Measurements from ENCODE around the gene TMED5.
"Not testable (repeated sequence)": the region's sequence is repeated elsewhere in the genome, so short reads cannot be mapped to it uniquely, and the experiment has no call there.

Gene TMED5

GRCh38 chr1:93179886-93180722 lies at the start of gene TMED5:
Gene TMED5 (minus strand): TSS chr1:93180413. CDS start chr1:93180242, 171 bp downstream.
- DNase-seq = peak; percentile 95

- DNase-seq = no peak
Measured at GRCh38 chr1:93223023-93223675, 42.9 kb upstream of the TMED5 start.

DNA sequence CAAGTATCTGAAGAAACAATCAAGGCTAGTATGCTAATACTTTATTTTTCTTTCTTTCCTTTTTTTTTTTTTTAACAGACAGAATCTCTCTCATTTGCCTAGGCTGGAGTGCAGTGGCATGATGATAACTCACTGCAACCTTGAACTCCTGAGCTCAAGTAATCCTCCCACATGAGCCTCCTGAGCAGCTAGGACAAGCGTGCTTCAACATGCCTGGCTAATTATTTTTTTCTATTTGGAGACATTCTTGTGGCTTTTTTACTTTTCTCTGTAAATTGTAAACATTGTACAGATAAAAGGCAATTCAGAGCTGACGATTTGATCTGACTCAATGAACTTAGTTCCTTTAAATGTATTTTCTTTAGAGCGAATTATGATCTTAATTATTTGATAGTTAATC lies 41.7 kb upstream of the TMED5 start:
- no peak for DNase-seq

DNA sequence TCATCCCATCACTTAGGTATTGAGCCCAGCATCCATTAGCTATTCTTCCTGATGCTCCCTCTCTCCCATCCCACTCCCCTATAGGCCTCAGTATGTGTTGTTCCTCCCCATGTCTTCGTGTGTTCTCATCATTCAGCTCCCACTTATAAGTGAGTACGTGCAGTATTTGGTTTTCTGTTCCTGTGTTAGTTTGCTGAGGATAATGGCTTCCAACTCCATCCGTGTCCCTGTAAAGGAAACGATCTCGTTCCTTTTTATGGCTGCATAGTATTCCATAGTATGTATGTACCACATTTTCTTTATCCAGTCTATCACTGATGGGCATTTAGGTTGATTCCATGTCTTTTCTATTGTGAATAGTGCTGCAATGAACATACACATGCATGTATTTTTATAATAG lies 40.5 kb upstream of the TMED5 start:
- DNase-seq = not testable (repeated sequence)

- no peak for DNase-seq
Measured at GRCh38 chr1:93219443-93219842, 39.2 kb upstream of the TMED5 start.

DNA sequence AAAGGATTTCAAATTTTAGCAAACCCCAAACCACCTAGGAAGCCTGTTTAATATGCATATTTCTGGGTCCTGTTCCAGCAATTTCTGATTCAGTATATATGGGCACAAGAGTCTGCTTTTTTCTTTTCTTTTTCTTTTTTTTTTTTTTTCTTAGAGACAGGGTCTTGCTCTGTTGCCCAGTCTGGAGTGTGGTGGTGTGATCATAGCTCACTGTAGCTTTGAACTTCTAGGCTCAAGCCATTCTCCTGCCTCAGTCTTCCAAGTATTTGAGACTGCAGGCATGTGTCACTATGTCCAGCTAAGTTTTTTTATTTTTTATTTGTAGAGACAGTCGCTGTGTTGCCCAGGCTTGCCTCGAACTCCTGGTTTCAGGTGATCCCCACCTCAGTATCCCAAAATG lies 35.1 kb upstream of the TMED5 start:
- DNase-seq = no peak

DNA sequence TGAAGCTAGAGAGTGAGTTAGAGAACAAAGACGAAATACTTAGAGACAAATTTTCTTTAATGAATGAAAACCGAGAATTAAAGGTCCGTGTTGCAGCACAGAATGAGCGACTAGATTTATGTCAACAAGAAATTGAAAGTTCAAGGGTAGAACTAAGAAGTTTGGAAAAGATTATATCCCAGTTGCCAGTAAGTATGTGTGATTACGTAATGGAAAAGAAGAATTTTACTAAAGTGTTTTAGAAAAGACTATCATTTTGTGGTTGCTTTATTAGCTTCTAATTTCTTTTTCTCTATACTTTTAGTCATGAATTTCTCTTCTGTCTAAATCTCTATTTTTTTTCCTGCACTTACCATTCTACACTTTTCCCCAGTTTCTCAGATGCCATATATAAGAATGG lies 27.0 kb upstream of the TMED5 start:
- no peak for DNase-seq

- no peak for DNase-seq
Measured at GRCh38 chr1:93206567-93206954, 26.3 kb upstream of the TMED5 start.

- DNase-seq = no peak
Measured at GRCh38 chr1:93205892-93206566, 25.8 kb upstream of the TMED5 start.

GRCh38 chr1:93200714-93201113 lies 20.5 kb upstream of the TMED5 start:
- DNase-seq = no peak

DNA sequence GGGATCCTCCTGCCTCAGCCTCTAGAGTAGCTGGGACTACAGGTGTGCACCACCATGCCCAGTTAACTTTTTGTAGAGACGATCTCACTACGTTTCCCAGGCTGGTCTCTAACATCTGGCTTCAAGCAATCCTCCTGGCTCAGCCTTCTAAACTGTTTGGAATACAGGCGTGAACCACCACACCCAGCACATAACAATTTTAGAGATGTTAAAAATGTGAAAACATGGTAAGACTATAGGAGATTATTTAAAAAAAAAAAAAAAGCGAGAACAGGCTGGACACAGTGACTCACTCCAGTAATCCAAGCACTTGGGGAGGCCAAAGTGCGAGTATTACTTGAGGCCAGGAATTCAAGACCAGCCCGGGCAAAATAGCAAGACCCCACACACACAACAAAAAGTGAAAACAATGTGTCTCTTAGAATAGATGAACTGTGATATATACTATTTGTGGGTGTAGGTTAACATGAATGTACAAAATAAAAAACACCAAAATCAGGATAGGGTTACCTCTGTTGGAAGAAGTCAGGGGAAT lies 19.9 kb upstream of the TMED5 start:
- DNase-seq = no peak

DNA sequence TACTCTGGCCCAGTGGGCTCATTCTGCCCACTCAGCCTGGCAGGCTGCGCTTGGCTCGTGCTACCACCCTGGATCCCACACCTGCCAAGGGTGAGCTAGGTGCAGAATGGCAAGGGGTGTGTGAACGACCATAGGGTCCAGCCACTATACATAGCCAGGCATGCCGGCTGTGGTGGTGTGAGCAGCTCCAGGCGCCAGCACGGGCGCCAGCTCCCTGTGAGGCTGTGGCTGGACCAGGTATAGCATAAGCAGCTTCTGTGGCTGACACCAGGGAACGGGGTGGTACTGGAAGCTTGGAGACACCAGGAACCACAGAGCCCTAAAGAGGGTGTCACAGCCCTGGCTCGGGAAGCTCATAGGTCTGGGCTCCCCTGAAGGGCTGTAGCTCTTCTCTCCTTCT lies 18.9 kb upstream of the TMED5 start:
- no peak for DNase-seq

GRCh38 chr1:93196591-93196990 lies 16.4 kb upstream of the TMED5 start:
- DNase-seq = no peak

DNA sequence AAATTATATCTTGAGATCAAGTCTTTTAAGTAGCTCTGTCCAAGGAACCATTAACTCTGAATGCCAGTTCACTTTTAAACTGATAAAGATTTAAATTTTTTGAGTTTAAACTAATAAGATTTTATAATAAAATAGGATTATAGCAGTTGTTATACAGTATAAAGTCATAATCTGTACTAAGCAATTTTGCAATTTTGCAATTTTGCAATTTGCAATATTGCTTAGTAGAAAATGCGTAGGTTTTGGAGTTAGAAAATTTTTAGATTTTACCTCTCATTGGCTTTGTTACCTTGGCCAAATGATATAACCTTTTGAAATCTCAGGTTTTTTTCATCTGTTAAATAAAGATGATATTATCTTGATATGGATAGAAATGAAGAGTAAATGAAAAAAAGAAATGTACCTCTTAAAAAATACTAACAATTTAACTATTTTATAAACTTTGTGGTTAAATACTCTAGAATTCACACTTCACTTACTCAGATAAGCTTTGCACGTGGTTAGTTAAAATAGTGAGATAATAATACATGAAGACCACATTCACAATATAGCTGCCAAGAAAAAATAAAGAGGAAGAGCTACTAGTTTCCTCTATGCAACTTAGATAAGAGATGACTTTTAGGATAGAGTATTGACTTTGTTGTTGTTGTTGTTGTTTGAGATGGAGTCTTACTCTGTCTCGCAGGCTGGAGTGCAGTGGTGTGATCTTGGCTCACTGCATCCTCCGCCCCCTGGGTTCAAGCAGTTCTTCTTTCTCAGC lies 14.2 kb upstream of the TMED5 start:
- DNase-seq = no peak

- no peak for DNase-seq
Measured at GRCh38 chr1:93190432-93190831, 10.2 kb upstream of the TMED5 start.

DNA sequence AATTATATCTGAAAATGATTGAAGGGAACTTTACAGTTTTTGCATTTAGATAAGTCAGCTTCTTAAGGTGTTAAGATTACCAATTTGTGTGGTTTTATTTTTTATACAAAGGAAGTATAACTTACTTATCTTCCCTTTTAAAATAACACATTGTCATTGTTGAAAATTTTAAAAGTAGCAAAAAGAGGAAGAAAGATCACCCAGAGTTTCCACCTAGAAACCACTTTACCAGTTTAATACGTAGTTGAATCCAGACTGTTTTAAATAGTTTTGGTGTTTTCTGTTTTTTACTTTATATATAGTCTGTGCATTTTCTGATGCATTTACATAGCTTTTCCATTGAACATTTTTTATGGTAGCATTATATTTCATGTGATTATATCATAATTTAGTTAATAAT lies 6.5 kb upstream of the TMED5 start:
- no peak for DNase-seq

- peak; percentile 56 for DNase-seq
Measured at GRCh38 chr1:93180723-93181613, 755 bp upstream of the TMED5 start, which contains the start of gene CCDC18. Gene CCDC18 (plus strand): TSS chr1:93180724. CDS start chr1:93183362, 2,638 bp downstream.

GRCh38 chr1:93178418-93178817 lies 1.8 kb downstream of the TMED5 start:
- no peak for DNase-seq

DNA sequence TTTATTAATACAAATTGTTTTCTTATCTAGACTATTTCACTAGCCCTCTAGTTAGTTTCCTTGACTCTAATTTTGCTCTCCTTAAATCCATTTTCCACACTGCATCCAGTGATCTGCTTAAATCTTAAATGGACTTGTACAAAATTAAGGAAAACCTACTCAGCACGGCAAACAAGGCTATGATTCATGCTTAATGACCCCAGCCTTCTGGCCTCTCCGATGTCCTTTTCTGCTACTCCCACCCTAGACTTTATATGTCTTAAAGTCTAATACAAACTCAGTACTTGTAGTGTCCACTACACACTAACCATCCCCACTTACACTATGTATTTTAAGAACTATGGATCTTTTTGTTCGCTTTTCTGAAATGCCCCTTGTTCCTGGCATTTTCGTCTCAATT lies 2.2 kb downstream of the TMED5 start:
- DNase-seq = no peak

- not testable (repeated sequence) for DNase-seq
Measured at GRCh38 chr1:93174638-93175037, 5.6 kb downstream of the TMED5 start.

DNA sequence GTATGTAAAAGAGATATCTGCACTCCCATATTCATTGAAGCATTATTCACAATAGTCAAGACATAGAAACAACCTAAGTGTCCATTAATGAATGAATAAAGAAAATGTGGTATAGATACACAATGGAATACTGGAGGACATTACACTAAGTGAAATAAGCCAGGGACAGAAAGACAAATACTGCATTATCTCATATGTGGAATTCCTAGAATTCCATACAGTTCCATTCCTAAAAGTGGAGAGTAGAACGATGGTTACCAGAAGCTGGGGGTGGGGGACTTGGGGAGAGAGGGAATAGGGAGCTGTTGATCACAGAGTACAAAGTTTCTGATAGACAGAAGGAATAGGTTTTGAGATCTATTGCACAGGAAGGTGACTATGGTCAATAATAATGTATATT lies 7.4 kb downstream of the TMED5 start:
- no peak for DNase-seq

DNA sequence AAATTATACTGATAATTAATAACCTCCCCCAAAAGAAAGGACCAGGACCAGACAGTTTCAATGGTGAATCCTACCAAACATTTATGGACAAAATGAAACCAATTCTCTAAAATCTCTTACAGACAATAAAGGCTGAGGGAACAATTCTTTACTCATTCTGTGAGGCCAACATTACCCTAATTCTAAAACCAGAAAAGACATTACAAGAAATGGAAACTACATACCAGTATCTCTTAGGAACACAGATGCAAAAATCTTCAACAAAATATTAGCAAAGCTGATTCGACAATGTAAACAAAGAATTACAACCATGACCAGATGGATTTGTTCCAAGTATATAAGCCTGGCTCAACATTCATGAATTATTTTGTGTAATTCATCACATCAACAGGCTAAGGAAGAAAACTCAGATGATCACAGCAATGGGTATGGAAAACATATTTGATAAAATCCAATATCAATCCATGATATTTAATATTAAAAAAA lies 8.6 kb downstream of the TMED5 start:
- no peak for DNase-seq
